HFFc6 (cell line): ENCODE data around the gene RBM28. TPM values are rescaled to one million over a fixed set of nuclear protein-coding genes. Genes with fewer than 3 reads are reported as not detected.

Experiments
- DNase-seq: peaks from one replicate; pipeline ENCODE4 v3.0.0-alpha.2; 2018
- H3K27ac Mint-ChIP-seq: 2 replicates; pipeline ENCODE4 v1.8.0; 2020; ENCODE audit warnings: mild to moderate bottlenecking, mixed read lengths
- H3K27me3 Mint-ChIP-seq: 2 replicates; pipeline ENCODE4 v1.8.0; 2021; ENCODE audit warnings: mild to moderate bottlenecking, moderate library complexity, mixed read lengths; ENCODE audit not compliant: insufficient read depth
- H3K36me3 Mint-ChIP-seq: 2 replicates; pipeline ENCODE4 v1.8.0; 2021; ENCODE audit warnings: low read depth, mixed read lengths
- H3K4me1 Mint-ChIP-seq: 2 replicates; pipeline ENCODE4 v1.8.0; 2020; ENCODE audit warnings: low read depth, mixed read lengths
- H3K4me3 Mint-ChIP-seq: 2 replicates; pipeline ENCODE4 v1.8.0; 2020; ENCODE audit warnings: mild to moderate bottlenecking, moderate library complexity, mixed read lengths
- H3K9me3 Mint-ChIP-seq: 2 replicates; pipeline ENCODE4 v1.8.0; 2020; ENCODE audit warnings: mild to moderate bottlenecking, mixed read lengths
- CTCF ChIP-seq: fragments of 200-600 bp; sonication (generic); IDR thresholded peaks from 2 replicates; pipeline ENCODE4 v1.5.0; 2021; ENCODE audit warnings: antibody characterized with exemption, mild to moderate bottlenecking
- long read RNA-seq: library from polyadenylated mRNA; unstranded; transcript quantifications from one replicate; pipeline ENCODE4 v2.0.0, GENCODE V29; 2019
- total RNA-seq, 6 experiments: library from RNA; stranded (reverse); fragmentation: NEBNext Ultra II Directional; extraction: Animal tissue kit (Norgen Biotek cat#: 25700); gene quantifications; 2 replicates in 1 of 6; 3 replicates in 5 of 6; pipeline ENCODE4 v1.2.3, GENCODE V29; 2021

The RBM28 gene
- 10 to 100 TPM; 36.1 to 44.4 (median 37.8) TPM for total RNA-seq
- long read RNA-seq, full-length matches to known transcripts = 15 of 42 reads
- long read RNA-seq, partial matches to known transcripts = 19 of 42 reads
- long read RNA-seq, other reads (novel, unspliced or antisense) = 8 of 42 reads

GRCh38 chr7:128343554-128344430, at the start of gene RBM28:
TSS of gene RBM28 (minus strand) at chr7:128343908. CDS start at chr7:128343793, 115 bp downstream.
- peak; percentile 88 for DNase-seq
- Mint-ChIP-seq H3K4me3 (peak within 1 kb of the TSS; percentile 97), H3K36me3 (peaks cover 6% of the 10 kb centered on the region; the same call in 1 of the 2 replicates), H3K9me3 (no peaks in the 10 kb centered on the region), H3K27me3 (peaks cover 11% of the 10 kb centered on the region), H3K4me1 (peaks cover 26% of the 10 kb centered on the region), H3K27ac (peak within 1 kb of the TSS; percentile 97)
- no peak for TF ChIP-seq CTCF

- no peaks in the 10 kb centered on the region for H3K9me3 Mint-ChIP-seq
Observed at GRCh38 chr7:128392446-128393327, 49.0 kb upstream of the RBM28 start.

GRCh38 chr7:128391805-128392204, 48.1 kb upstream of the RBM28 start:
- Mint-ChIP-seq H3K9me3 (no peaks in the 10 kb centered on the region), H3K4me3 (no peak overlapping the region), H3K4me1 (peaks cover 5% of the 10 kb centered on the region), H3K36me3 (0 out of 2 replicates have a peak, but pooled peaks cover 2% of the 10 kb centered on the region), H3K27me3 (peaks cover 5% of the 10 kb centered on the region), H3K27ac (no peak overlapping the region)
- DNase-seq = no peak
- TF ChIP-seq CTCF = no peak

More at GRCh38 chr7:128392446-128393327, 49.0 kb upstream of the RBM28 start:
- peaks cover 1% of the 10 kb centered on the region for H3K4me1 Mint-ChIP-seq
- peaks cover 5% of the 10 kb centered on the region for H3K27me3 Mint-ChIP-seq
- TF ChIP-seq CTCF = no peak
- no peak for DNase-seq
- H3K36me3 Mint-ChIP-seq = 0 out of 2 replicates have a peak, but pooled peaks cover 6% of the 10 kb centered on the region
- no peak overlapping the region; the same call in 1 of the 2 replicates for H3K27ac Mint-ChIP-seq
- no peak overlapping the region for H3K4me3 Mint-ChIP-seq

GRCh38 chr7:128390871-128391565, 47.3 kb upstream of the RBM28 start:
- peaks cover 5% of the 10 kb centered on the region for H3K4me1 Mint-ChIP-seq
- no peak for TF ChIP-seq CTCF
- no peak overlapping the region for H3K27ac Mint-ChIP-seq
- H3K9me3 Mint-ChIP-seq = no peaks in the 10 kb centered on the region
- H3K27me3 Mint-ChIP-seq = peaks cover 5% of the 10 kb centered on the region
- no peaks in the 10 kb centered on the region for H3K36me3 Mint-ChIP-seq
- DNase-seq = no peak
- no peak overlapping the region; the same call in 1 of the 2 replicates for H3K4me3 Mint-ChIP-seq
